ENCODE results near the gene ACAA1.
"Not testable (repeated sequence)": the region's sequence is repeated elsewhere in the genome, so short reads cannot be mapped to it uniquely, and the experiment has no call there.

ACAA1 gene

DNA sequence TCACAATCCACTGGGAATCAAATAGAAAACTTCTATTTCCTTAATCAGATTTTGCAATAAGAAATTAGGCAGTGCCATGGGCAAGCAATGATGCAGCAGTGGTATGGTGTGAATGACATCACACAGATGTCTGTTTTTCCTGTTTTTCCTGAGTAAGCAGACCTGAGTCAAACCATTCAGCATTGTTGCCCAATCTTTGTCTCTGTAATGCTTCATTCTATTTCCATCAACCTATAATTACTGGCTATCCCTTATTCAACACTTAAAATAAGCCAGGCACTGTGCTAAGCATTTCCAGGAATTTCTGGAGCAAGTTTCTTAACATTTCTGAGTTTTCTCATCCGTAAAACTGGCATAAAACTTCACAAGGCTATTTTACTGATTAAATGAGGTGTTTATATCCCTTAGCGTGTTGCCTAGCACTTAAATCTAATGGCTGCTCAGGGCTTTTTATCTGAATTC is 17.1 kb upstream of the ACAA1 start:
- no peak for DNase-seq (ENCODE audit: low read depth)

DNA sequence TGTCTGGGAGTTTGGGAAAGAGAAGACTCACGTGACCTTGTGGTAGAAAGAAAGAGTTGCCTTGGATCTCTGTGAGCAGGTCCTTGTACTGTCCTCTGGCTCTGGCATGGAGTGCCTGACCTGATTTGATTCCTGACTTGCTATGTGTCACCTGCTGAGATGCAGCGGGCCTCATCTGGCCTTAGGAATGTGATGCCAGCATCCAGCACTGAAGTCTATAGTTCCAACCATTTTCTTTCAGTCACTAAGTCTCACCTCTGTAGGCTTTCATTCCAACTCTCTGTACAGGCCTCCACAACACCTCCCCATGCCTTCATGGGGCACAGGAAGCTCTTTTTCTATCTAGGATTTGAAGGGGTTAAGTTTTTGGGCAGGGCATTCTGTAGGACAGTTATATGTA is 16.3 kb upstream of the ACAA1 start:
- DNase-seq (ENCODE audit: low read depth): no peak

- no peak for DNase-seq (ENCODE audit: low read depth)
These were observed 15.7 kb upstream of the ACAA1 start for GRCh38 chr3:38152609-38153008.

DNA sequence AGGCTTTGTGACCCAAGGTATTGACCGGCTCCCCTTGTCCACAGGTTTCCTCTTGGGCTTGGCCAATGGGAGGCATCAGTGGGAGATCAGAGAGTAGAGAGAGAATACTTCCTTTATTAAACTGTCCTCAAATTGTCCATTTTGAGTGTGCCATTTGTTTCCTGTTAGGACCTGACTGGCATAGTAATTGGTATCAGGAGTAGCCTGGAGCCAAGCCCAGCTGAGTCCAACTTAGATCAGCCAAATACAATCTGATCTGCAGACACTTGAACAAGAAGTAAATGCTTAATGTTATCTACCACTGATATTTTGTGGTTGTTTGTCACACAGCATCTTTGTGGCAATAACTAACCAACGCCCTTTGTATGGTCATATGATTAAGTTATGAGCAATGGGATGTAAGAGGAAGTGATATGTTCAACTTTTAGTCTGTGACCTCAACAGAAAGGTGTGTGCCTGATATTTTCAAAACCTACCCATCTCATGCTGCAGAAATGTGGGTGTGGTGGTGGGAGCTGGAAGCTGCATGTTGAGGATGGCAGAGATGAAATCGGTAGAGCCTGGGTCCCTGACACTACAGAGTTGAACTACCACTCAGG is 14.8 kb upstream of the ACAA1 start:
- no peak for DNase-seq (ENCODE audit: low read depth)

DNA sequence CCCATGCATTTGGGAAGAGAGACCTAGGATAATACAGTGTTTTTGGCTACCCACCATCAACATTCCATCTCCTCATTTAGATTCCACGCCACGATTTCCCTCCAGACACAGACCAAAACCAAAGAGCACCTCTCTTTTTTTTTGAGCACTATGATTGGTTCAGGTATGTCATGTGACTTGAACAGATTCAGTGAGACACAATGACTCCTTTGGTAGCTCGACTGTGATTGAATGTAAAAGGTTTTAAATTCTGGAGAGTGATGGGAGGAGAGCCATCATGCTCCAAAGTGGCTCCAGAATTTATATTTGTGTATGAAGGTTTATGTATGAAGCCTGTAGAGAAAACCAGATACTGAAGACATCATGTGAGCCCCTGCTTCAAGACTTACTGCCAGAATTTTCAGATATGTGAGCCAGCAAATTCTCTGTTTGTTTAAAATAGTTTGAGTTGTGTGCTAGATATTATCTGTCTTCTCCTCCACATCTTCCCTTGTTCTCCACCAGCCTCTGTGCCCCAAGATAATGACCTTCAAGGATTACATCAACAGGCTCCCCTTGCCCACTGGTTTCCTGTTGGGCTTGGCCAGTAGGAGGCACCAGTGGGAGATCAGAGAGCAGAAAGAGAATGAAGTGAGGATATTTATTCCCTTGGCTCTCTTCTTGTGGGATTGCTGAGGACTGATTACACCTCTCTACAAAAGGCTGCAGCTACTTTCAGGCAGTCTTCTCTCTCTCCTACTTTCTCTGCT is 14.0 kb upstream of the ACAA1 start:
- DNase-seq (ENCODE audit: low read depth): no peak

GRCh38 chr3:38149708-38150107 is 12.8 kb upstream of the ACAA1 start:
- DNase-seq (ENCODE audit: low read depth): no peak

DNA sequence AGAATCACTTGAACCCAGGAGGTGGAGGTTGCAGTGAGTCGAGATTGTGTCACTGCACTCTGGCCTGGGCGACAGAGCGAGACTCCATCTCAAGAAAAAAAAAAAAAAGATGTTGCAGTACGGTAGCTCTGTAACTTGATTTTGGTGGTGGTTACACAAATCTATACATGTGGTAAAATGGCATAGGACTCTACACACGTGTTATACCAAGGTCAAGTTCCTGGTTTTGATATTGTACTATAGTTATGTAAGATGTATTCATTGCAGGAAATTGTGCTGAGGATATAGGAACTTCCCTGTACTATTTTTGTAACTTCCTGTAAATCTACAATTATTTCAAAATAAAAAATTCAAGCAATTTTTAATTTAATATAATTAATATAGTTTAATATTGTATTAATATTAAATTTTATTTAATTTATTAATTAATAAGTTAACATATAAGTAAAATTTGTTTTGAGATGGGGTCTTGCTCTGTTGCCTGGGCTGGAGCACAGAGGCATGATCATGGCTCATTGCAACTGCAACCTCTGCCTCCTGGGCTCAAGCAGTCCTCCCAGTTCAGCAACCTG is 11.5 kb upstream of the ACAA1 start:
- DNase-seq (ENCODE audit: low read depth): no peak

DNA sequence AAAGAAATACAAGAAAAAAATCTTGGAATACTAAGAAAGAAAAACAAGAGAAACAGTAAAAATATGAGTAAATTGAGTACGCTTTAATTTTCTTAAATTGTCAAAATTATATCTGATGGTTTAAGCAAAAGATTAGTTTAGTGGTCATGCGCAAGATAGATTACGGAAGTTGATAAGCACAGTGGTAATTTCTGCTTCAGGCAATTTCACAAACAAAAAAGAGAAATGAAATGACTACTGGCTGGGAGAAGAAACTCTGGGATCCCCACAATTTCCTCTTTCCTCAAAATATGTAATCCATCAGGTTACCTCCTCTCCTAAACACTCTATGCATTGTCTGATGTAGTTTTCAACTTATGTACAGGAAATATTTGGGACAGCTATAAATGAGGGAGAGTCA is 10.5 kb upstream of the ACAA1 start:
- no peak for DNase-seq (ENCODE audit: low read depth)

DNA sequence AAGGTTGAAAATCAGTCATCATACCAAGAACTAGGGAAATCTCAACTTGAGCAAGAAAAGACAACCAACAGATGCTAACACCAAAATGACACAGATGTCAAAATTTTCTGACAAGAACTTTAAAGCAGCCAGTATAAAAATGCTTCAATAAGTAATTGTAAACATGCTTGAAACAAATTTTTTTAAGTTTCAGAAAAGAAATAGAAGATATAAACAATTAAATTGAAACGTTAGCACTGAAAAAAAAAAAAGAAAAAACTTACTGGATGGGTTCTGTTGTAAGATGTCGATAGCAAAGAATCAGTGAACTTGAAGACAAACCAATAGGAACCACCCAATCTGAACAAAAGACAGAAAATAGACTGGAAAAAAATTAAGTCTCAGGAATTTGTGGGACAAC is 9.6 kb upstream of the ACAA1 start:
- no peak for DNase-seq (ENCODE audit: low read depth)

DNA sequence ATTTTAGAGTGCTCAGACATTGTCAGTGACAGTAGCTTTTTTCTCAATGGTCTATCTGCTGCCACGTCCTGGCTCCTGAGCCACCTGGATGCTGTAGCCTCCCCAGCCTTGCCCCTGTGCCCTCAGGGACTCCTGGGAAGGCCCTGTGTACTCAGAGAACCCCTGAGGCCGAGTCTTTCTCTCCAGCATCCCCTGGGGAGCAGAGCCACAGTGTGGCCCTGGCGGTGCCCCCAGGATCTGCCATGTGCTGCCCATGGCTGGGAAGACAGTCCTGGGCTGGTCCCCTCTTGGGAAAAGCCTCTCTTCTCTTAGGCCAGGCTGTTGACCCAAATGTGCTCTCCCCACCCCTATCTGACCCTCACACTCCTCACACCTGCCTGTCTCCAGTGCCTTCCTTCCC is 6.6 kb upstream of the ACAA1 start:
- no peak for DNase-seq (ENCODE audit: low read depth)

GRCh38 chr3:38142959-38143358 is 6.0 kb upstream of the ACAA1 start:
- DNase-seq (ENCODE audit: low read depth): no peak

GRCh38 chr3:38141952-38142273 is 5.0 kb upstream of the ACAA1 start:
- DNase-seq (ENCODE audit: low read depth): no peak

- no peak for DNase-seq (ENCODE audit: low read depth)
These were observed 4.4 kb upstream of the ACAA1 start for GRCh38 chr3:38141173-38141951.

GRCh38 chr3:38140326-38141172 is 3.6 kb upstream of the ACAA1 start:
- no peak for DNase-seq (ENCODE audit: low read depth)

- DNase-seq (ENCODE audit: low read depth): no peak
These were observed 2.7 kb upstream of the ACAA1 start for GRCh38 chr3:38139652-38140051.

DNA sequence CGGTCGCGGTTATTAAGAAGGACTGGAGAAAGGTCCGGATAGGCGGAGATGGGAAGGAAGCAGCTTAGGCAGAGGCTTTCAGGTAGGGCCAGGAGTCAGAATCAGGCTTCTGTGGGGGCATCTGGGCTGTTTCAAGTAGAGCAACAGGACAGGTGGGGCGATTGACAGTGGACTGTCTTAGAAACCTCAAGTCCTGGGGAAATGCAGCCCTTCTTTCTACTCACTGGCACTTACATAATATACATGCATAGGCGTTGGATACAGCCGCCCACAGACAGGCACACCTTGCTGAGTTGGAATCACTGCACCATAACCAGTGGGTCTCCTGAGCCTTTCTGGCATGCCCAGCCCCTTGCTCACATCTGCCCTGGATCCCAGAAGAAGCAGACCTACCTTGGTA is 2.3 kb upstream of the ACAA1 start:
- no peak for DNase-seq (ENCODE audit: low read depth)

DNA sequence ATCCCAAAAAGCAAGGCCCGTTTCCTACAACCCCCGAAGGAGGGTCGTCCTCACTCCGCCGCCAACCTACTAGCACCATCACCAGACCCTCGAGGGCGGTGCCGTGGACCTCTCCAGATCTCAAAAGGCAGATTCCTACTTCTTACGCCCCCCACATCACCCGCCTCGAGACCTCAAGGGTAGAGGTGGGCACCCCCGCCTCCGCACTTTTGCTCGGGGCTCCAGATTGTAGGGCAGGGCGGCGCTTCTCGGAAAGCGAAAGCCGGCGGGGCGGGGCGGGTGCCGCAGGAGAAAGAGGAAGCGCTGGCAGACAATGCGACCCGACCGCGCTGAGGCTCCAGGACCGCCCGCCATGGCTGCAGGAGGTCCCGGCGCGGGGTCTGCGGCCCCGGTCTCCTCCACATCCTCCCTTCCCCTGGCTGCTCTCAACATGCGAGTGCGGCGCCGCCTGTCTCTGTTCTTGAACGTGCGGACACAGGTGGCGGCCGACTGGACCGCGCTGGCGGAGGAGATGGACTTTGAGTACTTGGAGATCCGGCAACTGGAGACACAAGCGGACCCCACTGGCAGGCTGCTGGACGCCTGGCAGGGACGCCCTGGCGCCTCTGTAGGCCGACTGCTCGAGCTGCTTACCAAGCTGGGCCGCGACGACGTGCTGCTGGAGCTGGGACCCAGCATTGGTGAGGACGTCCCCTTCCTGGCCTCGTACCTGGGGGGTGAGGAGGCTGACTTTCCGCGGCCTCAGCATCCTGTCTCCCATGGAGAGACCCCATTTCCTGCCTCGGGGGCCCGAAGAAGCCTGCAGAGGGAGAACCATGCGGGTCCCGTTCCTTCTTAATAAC is 1.6 kb upstream of the ACAA1 start, which contains the start of gene MYD88:
MYD88 (plus strand) TSS at position 313 of the 842 bp plus-strand sequence; CDS start at position 353, 40 bp downstream.
- DNase-seq (ENCODE audit: low read depth): peak; percentile 84

GRCh38 chr3:38137615-38138348 is 855 bp upstream of the ACAA1 start:
- no peak for DNase-seq (ENCODE audit: low read depth)

DNA sequence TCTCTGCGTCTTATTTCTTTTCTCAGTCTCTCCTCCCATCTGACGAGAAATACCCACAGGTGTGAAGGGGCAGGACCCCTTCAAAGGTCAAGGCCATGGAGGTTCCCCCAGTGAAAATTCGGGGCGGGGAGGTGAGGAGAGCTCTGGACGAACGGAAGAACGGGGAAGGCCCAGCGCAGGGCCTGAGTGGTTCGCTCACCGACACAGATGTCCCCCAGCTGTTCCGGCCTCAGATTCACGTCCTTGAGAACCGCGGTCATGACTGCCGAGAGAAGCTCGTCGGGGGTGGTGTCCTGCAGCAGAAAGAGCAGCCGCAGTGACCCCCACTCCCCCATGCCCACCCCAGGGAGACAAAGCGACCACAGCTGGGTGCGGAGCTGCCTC is 542 bp downstream of the ACAA1 start:
- no peak for DNase-seq (ENCODE audit: low read depth)

- not testable (repeated sequence) for DNase-seq (ENCODE audit: low read depth)
These were observed 1.2 kb downstream of the ACAA1 start for GRCh38 chr3:38135621-38136277.
